SKM-1 (cell line): ENCODE measurements around the gene PDLIM3.
"Not testable (repeated sequence)": the region's sequence is repeated elsewhere in the genome, so short reads cannot be mapped to it uniquely, and the experiment has no call there.

Experiments used
- DNase-seq: peaks from one replicate; lab custom pipeline; 2025; ENCODE audit not compliant: unreplicated experiment; lab: John Stamatoyannopoulos, UW

The PDLIM3 gene, protein sequence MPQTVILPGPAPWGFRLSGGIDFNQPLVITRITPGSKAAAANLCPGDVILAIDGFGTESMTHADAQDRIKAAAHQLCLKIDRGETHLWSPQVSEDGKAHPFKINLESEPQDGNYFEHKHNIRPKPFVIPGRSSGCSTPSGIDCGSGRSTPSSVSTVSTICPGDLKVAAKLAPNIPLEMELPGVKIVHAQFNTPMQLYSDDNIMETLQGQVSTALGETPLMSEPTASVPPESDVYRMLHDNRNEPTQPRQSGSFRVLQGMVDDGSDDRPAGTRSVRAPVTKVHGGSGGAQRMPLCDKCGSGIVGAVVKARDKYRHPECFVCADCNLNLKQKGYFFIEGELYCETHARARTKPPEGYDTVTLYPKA

DNA sequence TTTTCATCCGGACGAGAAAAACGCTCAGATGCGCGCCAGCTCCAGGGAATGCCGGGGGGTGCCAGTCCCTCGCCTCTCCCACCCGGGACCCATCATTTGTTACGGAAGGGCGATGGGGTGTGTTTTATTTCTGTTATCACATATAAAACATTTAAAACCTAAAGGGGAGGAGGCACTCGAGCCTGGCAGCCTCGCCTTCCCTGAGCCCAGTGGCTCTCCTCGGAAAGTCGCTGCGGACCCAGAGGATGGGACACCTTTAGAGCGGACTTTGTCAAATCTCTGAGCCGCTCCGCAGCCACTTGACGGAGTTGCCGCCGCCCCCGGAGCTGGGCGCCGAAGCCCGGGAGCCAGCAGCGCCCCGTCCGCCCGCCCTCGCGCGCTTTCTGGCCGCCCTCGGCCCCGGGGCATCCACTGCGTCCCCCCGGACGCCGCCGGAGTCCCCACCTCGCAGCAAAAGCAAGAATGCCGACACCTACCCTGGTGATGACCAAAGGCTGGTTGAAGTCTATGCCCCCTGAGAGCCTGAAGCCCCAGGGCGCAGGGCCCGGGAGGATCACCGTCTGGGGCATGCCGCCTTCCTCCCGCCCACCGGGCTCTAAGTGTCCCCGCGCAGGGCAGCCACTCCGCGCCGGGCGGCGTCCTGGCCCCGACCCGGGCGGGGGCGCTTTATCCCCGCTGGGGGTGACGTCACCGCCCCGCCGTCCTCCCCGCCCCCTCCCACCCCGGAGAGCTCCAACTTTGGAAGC is at the start of gene PDLIM3:
Gene PDLIM3 (minus strand): TSS at position 642 of the 746 bp plus-strand sequence. CDS start 73 bp downstream, at position 569.
- no peak for DNase-seq

GRCh38 chr4:185583813-185584212 is 48.5 kb upstream of the PDLIM3 start:
- no peak for DNase-seq

DNA sequence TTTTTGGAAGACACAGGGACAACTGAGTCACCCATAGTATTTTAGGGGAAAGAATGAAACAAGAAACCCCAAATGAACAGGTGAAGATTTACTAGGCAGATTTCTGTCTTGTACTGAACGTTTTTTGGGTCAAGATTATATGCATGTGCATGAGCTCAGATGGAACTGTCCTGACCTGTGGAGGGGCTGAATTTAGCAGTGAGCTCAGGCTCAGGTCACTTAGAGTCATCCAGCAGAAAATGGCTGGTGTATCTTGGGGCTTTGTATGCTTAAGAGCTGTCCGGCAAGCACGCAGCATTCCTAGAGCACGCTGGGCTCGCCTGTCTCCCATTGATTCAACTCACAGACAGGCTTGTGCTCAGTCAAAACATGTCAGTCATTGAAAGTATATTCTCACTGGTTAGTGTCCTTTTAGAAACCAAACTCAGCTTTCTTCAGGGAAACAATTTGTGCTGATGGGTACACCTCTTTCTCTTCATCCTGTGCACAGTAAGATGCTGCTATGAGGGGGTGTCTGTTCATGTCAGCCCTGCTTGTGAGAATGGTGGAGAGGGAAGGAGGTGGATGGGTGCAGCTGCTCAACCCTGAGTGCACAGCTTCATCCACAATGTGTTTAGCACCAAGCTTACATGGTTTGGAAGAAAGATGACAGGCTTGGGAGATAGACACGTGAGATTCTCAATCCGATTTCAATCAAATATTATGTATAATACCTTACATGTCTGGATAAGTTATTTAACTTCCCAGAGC is 47.5 kb upstream of the PDLIM3 start:
- no peak for DNase-seq

GRCh38 chr4:185580699-185581098 is 45.4 kb upstream of the PDLIM3 start:
- no peak for DNase-seq

- DNase-seq: no peak
These were observed 43.0 kb upstream of the PDLIM3 start for GRCh38 chr4:185578284-185578683.

- DNase-seq: no peak
These were observed 41.9 kb upstream of the PDLIM3 start for GRCh38 chr4:185576962-185577950.

- DNase-seq: no peak
These were observed 41.1 kb upstream of the PDLIM3 start for GRCh38 chr4:185576314-185576961.

DNA sequence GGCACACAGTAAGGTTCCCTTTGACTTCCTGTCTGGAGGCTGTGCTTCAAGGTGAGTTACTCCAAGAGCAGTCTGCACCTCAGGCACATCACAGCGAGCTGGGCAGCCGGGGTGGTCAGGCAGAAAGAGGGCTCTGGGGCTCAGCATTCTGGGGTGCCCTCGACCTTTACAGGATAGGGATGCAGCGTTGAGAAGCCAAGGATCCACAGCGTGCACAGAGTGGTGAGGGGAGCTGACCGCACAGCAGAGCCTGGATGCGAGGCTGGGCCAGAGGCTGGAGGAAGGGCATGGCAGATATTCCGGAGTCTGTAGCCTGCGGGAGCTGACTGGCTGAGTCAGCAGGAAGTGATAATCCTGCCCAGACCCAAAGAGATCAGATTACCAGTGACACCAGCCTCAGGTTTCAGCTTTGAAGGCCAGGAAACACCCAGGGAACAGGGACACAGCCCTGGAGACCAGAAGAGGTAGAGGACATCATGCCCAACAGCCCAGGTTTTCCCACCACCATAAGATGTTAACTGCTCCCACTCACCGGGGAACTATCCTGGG is 38.4 kb upstream of the PDLIM3 start:
- DNase-seq: no peak

DNA sequence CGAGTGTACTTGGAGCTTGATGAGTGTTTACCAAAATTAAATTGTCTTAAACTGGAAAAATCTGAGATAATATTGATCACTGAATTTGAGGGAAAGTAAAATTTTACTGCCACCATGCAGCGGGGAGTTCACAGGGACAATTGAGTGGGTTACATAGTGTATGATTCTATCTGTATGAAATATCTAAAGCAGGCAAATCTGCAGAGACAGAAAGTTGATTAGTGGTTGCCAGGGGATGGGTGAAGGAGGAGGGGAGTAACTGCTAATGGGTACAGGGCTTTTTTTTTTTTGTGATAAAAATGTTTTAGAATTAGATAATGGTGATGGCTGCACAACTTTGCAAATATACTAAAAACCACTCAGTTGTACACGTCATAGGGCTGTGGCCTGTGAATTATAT is 35.4 kb upstream of the PDLIM3 start:
- no peak for DNase-seq

- no peak for DNase-seq
These were observed 32.4 kb upstream of the PDLIM3 start for GRCh38 chr4:185567381-185568376.

- DNase-seq: no peak
These were observed 31.7 kb upstream of the PDLIM3 start for GRCh38 chr4:185566972-185567371.

- no peak for DNase-seq
These were observed 31.1 kb upstream of the PDLIM3 start for GRCh38 chr4:185566425-185566824.

DNA sequence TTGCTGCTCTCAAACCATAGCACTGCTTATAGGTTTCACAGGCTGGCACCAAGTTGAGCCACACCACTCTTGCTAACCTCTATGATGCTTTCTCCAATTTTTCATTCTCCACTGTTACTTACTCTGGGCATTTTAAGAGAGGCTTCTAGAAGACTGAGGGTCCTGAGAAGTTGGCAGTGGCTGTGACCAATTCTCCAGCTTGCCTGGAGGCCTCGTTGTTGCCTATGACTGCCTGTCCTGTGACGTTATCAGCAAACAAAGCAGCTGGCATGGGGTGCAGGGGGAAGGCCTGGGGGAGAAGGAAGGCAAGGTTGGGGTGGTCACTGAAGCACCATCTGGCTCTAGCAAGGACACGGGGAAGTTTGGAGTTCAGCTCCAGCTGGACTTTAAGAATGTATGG is 30.4 kb upstream of the PDLIM3 start:
- no peak for DNase-seq

DNA sequence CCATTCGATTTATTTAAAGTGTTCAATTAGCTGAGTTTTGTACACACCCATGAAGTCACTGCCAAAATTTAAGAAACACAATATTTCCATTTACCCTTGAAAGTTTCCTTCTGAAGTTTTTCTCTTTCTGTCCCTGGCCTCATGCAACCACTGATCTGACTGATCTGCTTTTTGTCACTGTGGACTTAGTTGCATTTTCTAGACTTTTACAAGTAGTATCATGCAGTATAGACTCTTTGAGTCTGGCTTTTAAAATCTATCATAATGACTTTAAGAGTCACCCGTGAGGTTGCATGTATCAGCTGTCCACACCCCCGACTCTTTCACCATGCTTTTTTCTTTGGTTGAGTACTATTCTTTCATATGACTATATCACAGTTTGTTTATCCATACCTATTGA is 29.0 kb upstream of the PDLIM3 start:
- DNase-seq: no peak

GRCh38 chr4:185562531-185562930 is 27.2 kb upstream of the PDLIM3 start:
- DNase-seq: no peak

DNA sequence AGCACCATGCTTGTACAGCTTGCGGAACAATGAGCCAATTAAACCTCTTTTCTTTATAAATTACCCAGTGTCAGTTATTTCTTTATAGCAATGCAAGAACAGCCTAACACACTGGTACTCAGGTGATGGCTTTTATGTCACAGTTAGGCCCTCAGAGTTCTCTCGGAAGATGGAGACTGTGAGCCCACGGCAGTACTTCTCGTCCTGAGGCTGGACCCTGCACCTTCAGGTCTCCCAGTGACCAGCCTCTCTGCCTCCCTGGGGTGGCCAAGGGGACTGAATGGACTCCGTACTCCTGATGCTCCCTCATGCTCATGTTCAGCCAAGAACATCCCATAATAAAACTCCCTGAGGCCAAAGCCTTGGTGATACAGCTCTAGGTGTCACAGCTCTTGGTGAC is 25.0 kb upstream of the PDLIM3 start:
- no peak for DNase-seq

GRCh38 chr4:185559915-185560281 is 24.6 kb upstream of the PDLIM3 start:
- no peak for DNase-seq

DNA sequence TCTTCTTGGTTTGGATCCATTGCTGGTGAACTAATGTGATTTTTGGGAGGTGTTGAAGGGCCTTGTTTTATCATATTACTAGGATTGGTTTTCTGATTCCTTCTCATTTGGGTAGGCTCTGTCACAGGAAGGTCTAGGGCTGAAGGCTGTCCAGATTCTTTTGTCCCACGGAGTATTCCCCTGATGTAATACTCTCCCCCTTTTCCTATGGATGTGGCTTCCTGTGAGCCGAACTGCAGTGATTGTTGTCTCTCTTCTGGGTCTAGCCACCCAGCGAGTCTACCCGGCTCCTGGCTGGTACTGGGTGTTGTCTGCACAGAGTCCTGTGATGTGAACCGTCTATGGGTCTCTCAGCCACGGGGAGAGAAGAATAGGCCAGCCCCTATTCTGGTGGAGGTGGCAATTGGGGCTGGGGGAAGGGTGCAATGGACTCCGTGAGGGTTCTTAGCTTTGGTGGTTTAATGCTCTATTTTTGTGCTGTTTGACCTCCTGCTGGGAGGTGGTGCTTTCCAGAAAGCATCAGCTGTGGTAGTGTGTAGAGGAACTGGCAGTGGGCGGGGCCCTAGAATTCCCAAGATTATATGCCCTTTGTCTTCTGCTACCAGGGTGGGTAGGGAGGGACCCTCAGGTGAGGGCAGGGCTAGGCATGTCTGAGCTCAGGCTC is 24.1 kb upstream of the PDLIM3 start:
- not testable (repeated sequence) for DNase-seq
